K562 (cell line): ENCODE data around the gene ZNF584. TPM values are rescaled to one million over a fixed set of nuclear protein-coding genes. Genes with fewer than 3 reads are reported as not detected.

Experiments used
- ATAC-seq: fragments of 200-7000 bp; cut with Tn5 transposase; 3 replicates; pipeline ENCODE4 v1.9.1; 2020; ENCODE audit warnings: moderate library complexity
- BruUV-seq: library from RNA; stranded (reverse); fragments of 400-500 nt; replicated peaks from 2 replicates; lab custom pipeline; 2021; lab: Mats Ljungman, UMichigan
- CTCF ChIA-PET: fragments of 300-600 bp; formaldehyde crosslinking; extraction: SDS; loops from one replicate; lab custom pipeline; 2021; ENCODE audit warnings: low intra/inter-chr PET ratio; lab: Yijun Ruan, JAX
- POLR2A ChIA-PET: fragments of 300-600, 350-650 bp; sonication (Branson Sonifier 250); formaldehyde crosslinking; extraction: SDS; loops from one replicate; lab custom pipeline; 2021; ENCODE audit warnings: antibody characterized with exemption, inconsistent platforms; lab: Yijun Ruan, JAX
- DNase-seq, 4 experiments: peaks; one replicate each; pipeline versions ENCODE4 v3.0.0 to v3.0.0-alpha.2; 2011 to 2018; ENCODE audit warnings: low spot score in 3 of 4, mixed read lengths in 3 of 4; ENCODE audit errors: extremely low read depth in 1 of 4
- FAIRE-seq: peaks from 2 replicates; lab custom pipeline; 2011; peaks lifted over from hg19 to GRCh38; lab: Jason Lieb, UNC
- H2AFZ ChIP-seq: 2 replicates; pipeline ENCODE4 v1.6.0; 2011; ENCODE audit warnings: low read depth, low read length, control low read depth, inconsistent platforms
- H3K27ac ChIP-seq: fragments of 200-600 bp; 3 replicates; pipeline ENCODE4 v1.8.0; 2011; ENCODE audit warnings: low read depth, mild to moderate bottlenecking, control low read depth, inconsistent platforms, low read length, moderate library complexity, mixed read lengths; ENCODE audit errors: extremely low read depth
- H3K27me3 ChIP-seq, 2 experiments: fragments of 300-600 bp in 1 of 2; 2 replicates in 1 of 2; 3 replicates in 1 of 2; pipeline versions ENCODE4 v1.6.0 to v1.8.0; 2011; ENCODE audit warnings: inconsistent platforms in 2 of 2, low read length in 2 of 2, mild to moderate bottlenecking in 1 of 2, mixed read lengths in 1 of 2, moderate library complexity in 1 of 2; ENCODE audit not compliant: control insufficient read depth in 2 of 2, insufficient read depth in 2 of 2
- H3K36me3 ChIP-seq: fragments of 300-600 bp; 3 replicates; pipeline ENCODE4 v1.8.0; 2011; ENCODE audit warnings: mild to moderate bottlenecking, low read length, inconsistent platforms; ENCODE audit not compliant: control insufficient read depth, insufficient read depth
- H3K4me1 ChIP-seq, 2 experiments: fragments of 200-600 bp in 1 of 2; replicated peaks in 1 of 2; 2 replicates in 1 of 2; 3 replicates in 1 of 2; pipeline versions ENCODE4 v1.5.1 to v1.8.0; 2011; ENCODE audit warnings: inconsistent platforms in 2 of 2, low read length in 2 of 2, mild to moderate bottlenecking in 1 of 2, mixed read lengths in 1 of 2, moderate library complexity in 1 of 2; ENCODE audit not compliant: control insufficient read depth in 2 of 2, insufficient read depth in 2 of 2
- H3K4me2 ChIP-seq: 2 replicates; pipeline ENCODE4 v1.6.1; 2011; ENCODE audit warnings: low read length, control low read depth, inconsistent platforms, mixed read lengths; ENCODE audit not compliant: insufficient read depth
- H3K4me3 ChIP-seq: fragments of 200-600 bp; sonication (generic), shearing (Covaris generic); 2 replicates; pipeline ENCODE4 v1.5.1; 2016; ENCODE audit warnings: control low read depth, inconsistent platforms
- H3K79me2 ChIP-seq: fragments of 200-600 bp; 3 replicates; pipeline ENCODE4 v1.8.0; 2011; ENCODE audit warnings: low read length, inconsistent platforms; ENCODE audit not compliant: control insufficient read depth, insufficient read depth
- H3K9ac ChIP-seq, 2 experiments: 2 replicates each; pipeline versions ENCODE4 v1.6.0 to v1.6.1; 2011; ENCODE audit warnings: low read depth in 2 of 2, low read length in 2 of 2, control low read depth in 1 of 2, inconsistent platforms in 1 of 2, mild to moderate bottlenecking in 1 of 2, mixed read lengths in 1 of 2; ENCODE audit not compliant: insufficient read depth in 1 of 2
- H3K9me1 ChIP-seq: one replicate; pipeline ENCODE4 v1.6.0; 2011; ENCODE audit warnings: inconsistent platforms, mild to moderate bottlenecking, low read length, moderate library complexity; ENCODE audit not compliant: control insufficient read depth, insufficient read depth
- H3K9me3 ChIP-seq: replicated peaks from 2 replicates; pipeline ENCODE4 v1.5.1; 2011; ENCODE audit warnings: low read depth, low read length, inconsistent platforms; ENCODE audit not compliant: control insufficient read depth, insufficient read depth
- H4K20me1 ChIP-seq: replicated peaks from 2 replicates; pipeline ENCODE4 v1.6.1; 2011; ENCODE audit warnings: low read length, inconsistent platforms, mixed read lengths; ENCODE audit not compliant: control insufficient read depth, insufficient read depth
- RAD21 ChIP-seq, 2 experiments: fragments of 250-450 bp in 1 of 2; fragments of 450-650 bp in 1 of 2; sonication (Bioruptor Pico) in 1 of 2; formaldehyde crosslinking in 1 of 2; IDR thresholded peaks in 1 of 2; conservative IDR thresholded peaks in 1 of 2; 2 replicates each; pipeline versions ENCODE4 v1.4.0 to v1.8.0; 2020 to 2022; ENCODE audit warnings: mild to moderate bottlenecking in 2 of 2, moderate library complexity in 1 of 2
- SMAD2 ChIP-seq: fragments of 150-350 bp; IDR thresholded peaks from 2 replicates; pipeline ENCODE4 v1.6.1; 2014; ENCODE audit warnings: low read depth, mild to moderate bottlenecking, low read length
- ZNF316 ChIP-seq: fragments of 450-650 bp; IDR thresholded peaks from 2 replicates; pipeline ENCODE4 v1.6.1; 2016
- WGBS: fragments of 100-300 bp; shearing (Covaris generic); methylation state at CpG from one replicate; pipeline ENCODE4 v1.1.6; 2016; ENCODE audit warnings: low coverage, mixed read lengths; ENCODE audit not compliant: insufficient coverage; ENCODE audit errors: missing lambda C conversion rate; 5-methylcytosine and 5-hydroxymethylcytosine counted together
- in situ Hi-C: fragments of 300-500 bp; cut with MboI; formaldehyde crosslinking; loops from 4 replicates; pipeline ENCODE4 v1.15.0; 2018; ENCODE audit warnings: inconsistent platforms, mixed read lengths
- intact Hi-C: fragments of 100-400 bp; cut with micrococcal nuclease; formaldehyde crosslinking; loops from 2 replicates; pipeline ENCODE4 v1.14.2; 2022
- polyA plus RNA-seq, 8 experiments: library from polyadenylated mRNA; depleted of rRNA in 4 of 8; stranded (reverse) in 5 of 8; unstranded in 3 of 8; fragments of >200 nt; fragmentation: Nextera tagmentation in 2 of 8; fragmentation: Illumina TruSeq in 1 of 8; extraction: Ambion mirVana in 2 of 8; extraction: Trizol in 1 of 8; gene quantifications; 2 replicates each; pipeline versions ENCODE4 v1.2.1 to v1.2.3, GENCODE V29; 2011 to 2014; ENCODE audit warnings: inconsistent platforms in 1 of 8, missing spikeins in 1 of 8
- total RNA-seq, 7 experiments: library from RNA; depleted of rRNA in 6 of 7; stranded (reverse); fragments of >200 nt in 6 of 7; fragmentation: Illumina TruSeq in 2 of 7; extraction: Trizol in 2 of 7; gene quantifications; 2 replicates each; pipeline versions ENCODE4 v1.2.1 to v1.2.3, GENCODE V29; 2011 to 2021; ENCODE audit warnings: low replicate concordance in 1 of 7
- TF ChIP-seq, protein P1 (sequence below), 3 experiments: IDR thresholded peaks in 2 of 3; conservative IDR thresholded peaks in 1 of 3; 2 replicates each; pipeline ENCODE4 v1.5.1; 2011 to 2012; ENCODE audit warnings: low read length in 3 of 3, mild to moderate bottlenecking in 3 of 3, control low read depth in 2 of 3, improper control_type of control experiment in 1 of 3, inconsistent platforms in 1 of 3, low read depth in 1 of 3, mixed read lengths in 1 of 3, moderate library complexity in 1 of 3; ENCODE audit not compliant: insufficient read depth in 2 of 3

The ZNF584 gene
- total and polyA plus RNA-seq, 9 of the 15 experiments (the other 6 are each of a cell fraction or from before 2014, with no cell fraction given), result 5.8 to 43.4 (median 24.6) TPM

DNA sequence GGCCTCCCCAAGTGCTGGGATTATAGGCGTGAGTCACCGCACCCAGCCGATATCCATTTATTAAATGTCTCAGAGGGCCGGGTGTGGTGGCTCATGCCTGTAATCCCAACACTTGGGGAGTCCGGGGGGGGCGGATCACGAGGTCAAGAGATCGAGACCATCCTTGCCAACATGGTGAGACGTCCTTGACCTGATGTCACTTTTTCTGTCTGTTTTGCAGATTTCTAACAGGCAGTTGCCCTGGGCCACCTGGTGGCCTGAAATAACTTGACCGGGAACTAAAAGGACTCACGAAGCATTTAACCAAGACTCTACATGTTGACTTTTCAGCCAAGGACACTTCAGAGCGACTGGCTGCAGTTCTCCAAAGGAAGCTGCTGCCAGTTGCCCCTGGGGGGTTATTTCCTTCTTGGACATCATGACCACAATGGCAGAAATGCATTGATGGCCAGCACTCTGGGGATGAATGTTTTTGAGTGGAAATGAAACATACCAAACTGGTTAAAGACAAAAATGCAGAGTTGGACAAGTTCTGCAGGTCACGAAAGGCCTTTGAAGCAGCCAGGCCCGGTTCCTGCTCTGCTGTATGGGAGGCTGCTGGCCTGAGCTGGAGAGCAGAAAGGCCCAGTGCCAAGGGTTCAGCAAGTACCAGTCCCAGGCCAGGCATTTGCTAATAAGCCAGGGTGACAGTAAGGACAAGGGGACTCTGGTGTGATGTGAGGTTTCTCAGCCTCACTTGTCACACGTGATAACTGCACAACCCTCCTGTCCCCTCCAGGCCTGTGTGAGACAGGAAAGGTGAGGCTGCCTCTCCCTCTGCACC lies 35.9 kb upstream of the ZNF584 start:
- intact Hi-C loops, result no loop called here
- BruUV-seq, result no TSS peak
- Histone ChIP-seq H3K79me2 (no peaks in the 10 kb centered on the region), H3K9me3 (no peaks in the 10 kb centered on the region), H3K9ac (peak overlapping the region in 1 of 2 experiments; percentile 68; a peak in 1 of 4 replicates), H3K27ac (no peak overlapping the region), H3K4me2 (no peak overlapping the region), H3K9me1 (no peaks in the 10 kb centered on the region), H2AFZ (no peak overlapping the region), H3K4me3 (no peak overlapping the region), H3K4me1 (peaks cover 2 to 15% of the 10 kb centered on the region in 2 experiments; a peak in 2 of 5 replicates), H3K36me3 (no peaks in the 10 kb centered on the region), H4K20me1 (no peaks in the 10 kb centered on the region), H3K27me3 (no peaks in the 10 kb centered on the region)
- 32% methylated on average over 15 of the region's 15 CpGs for WGBS
- FAIRE-seq (peak; percentile 58), DNase-seq (no peak), ATAC-seq (peak; percentile 62)
- CTCF ChIA-PET, result no interaction called here
- in situ Hi-C loops, result no loop called here
- 0 out of 2 replicates have a peak, but pooled peaks have one; percentile 23 for TF ChIP-seq ZNF316
- TF ChIP-seq RAD21 (CRISPR knock-in tag; conservative IDR thresholded peaks at IDR 0.05 in 1 of 2, IDR thresholded peaks at IDR 0.05 in 1 of 2), result 0 out of 4 replicates have a peak, but pooled peaks of 1 of the 2 experiments have one; percentile 12
- no peak for TF ChIP-seq SMAD2
- TF ChIP-seq, protein P1, sequence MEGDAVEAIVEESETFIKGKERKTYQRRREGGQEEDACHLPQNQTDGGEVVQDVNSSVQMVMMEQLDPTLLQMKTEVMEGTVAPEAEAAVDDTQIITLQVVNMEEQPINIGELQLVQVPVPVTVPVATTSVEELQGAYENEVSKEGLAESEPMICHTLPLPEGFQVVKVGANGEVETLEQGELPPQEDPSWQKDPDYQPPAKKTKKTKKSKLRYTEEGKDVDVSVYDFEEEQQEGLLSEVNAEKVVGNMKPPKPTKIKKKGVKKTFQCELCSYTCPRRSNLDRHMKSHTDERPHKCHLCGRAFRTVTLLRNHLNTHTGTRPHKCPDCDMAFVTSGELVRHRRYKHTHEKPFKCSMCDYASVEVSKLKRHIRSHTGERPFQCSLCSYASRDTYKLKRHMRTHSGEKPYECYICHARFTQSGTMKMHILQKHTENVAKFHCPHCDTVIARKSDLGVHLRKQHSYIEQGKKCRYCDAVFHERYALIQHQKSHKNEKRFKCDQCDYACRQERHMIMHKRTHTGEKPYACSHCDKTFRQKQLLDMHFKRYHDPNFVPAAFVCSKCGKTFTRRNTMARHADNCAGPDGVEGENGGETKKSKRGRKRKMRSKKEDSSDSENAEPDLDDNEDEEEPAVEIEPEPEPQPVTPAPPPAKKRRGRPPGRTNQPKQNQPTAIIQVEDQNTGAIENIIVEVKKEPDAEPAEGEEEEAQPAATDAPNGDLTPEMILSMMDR (IDR thresholded peaks at IDR 0.05 in 2 of 3, conservative IDR thresholded peaks at IDR 0.05 in 1 of 3; ENCODE audit: insufficient read depth in 2 of 3, low read depth in 1 of 3, low read length in 3 of 3), result peak in 2 of 3 experiments; percentile 38 to 46; a peak in 3 of 6 replicates
- POLR2A ChIA-PET, result interaction anchor here (0.8 to 1.8 kb wide), 4 partner anchors 10 to 147 kb away, joined by 3 to 6 read pairs (median 4); partner anchors contain the start of genes ZBTB45 and ZNF497
